DOHH2 (cell line): ENCODE results near the gene DNAJC4.

Experiments used
- CTCF ChIP-seq: fragments of 200-600 bp; sonication (generic); IDR thresholded peaks from one replicate; pipeline ENCODE4 v1.5.1; 2014; ENCODE audit warnings: antibody characterized with exemption, mild to moderate bottlenecking, low read depth, low read length; ENCODE audit not compliant: poor library complexity, severe bottlenecking
- EZH2phosphoT487 ChIP-seq: fragments of 200-600 bp; sonication (generic); IDR thresholded peaks from 2 replicates; pipeline ENCODE4 v1.6.1; 2017; ENCODE audit warnings: borderline replicate concordance, mild to moderate bottlenecking, antibody characterized with exemption, low read length, moderate library complexity, mixed read lengths

GRCh38 chr11:64222651-64223000, 7.7 kb upstream of the DNAJC4 start:
- TF ChIP-seq CTCF (no peak), EZH2phosphoT487 (no peak)
